ENCODE data around the gene CMIP. TPM values are rescaled to one million over a fixed set of nuclear protein-coding genes. Genes with fewer than 3 reads are reported as not detected.

Gene CMIP
- total RNA-seq, 1 donor from 2014 or later, result 46.6 TPM

- Mint-ChIP-seq H3K9me3 (no peaks in the 10 kb centered on the region), H3K4me1 (ENCODE audit: unreplicated experiment) (peaks cover 26% of the 10 kb centered on the region), H3K27ac (no peak overlapping the region), H3K27me3 (no peaks in the 10 kb centered on the region), H3K4me3 (no peak overlapping the region), H3K36me3 (no peaks in the 10 kb centered on the region)
- no peak for DNase-seq (ENCODE audit: extremely low spot score, unreplicated experiment)
- no peak for TF ChIP-seq CTCF (conservative IDR thresholded peaks at IDR 0.05)
Measured at GRCh38 chr16:81718637-81719036, 274.0 kb downstream of the CMIP start.

- no peak for TF ChIP-seq CTCF (conservative IDR thresholded peaks at IDR 0.05)
Measured at GRCh38 chr16:81719993-81720392, 275.4 kb downstream of the CMIP start.

DNA sequence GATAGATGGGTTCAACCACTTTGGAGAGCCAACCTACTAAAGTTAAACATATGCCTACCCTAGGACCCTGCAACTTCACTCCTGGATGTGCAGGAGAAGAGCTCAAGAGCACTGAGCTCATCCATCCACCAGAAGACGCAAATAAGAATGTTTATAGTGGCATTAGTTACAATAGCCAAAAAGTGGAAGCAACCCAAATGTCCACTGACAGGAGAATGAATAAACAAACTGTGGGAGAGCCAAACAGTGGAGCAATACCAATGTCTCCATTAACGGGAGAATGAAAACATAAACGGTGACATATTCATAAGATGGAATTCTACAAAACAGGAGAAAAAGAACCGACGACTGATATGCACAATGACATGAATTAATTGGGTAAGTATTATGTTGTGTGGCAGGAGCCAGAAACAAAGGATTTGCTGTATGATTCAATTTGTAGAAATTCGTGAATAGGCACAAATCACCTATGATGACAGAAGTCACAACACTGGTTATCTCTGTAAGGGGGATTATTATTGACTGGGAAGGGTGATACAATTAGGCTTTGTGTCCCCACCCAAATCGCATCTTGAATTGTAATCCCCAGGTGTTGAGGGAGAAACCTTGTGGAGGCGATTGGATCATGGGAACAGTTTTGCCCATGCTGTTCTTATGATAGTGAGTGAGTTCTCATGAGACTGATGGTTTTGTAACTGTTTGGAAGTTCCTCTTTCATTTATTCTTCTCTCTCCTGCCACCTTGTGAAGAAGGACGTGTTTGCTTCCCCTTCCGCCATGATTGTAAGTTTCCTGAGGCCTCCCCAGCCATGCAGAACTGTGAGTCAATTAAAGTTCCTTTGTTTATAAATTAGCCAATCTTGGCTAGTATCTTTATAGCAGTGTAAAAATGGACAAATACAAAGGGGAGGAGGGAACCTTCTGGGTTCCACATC is 276.6 kb downstream of the CMIP start:
- no peak overlapping the region for H3K4me3 Mint-ChIP-seq
- H3K36me3 Mint-ChIP-seq, result no peaks in the 10 kb centered on the region
- DNase-seq (ENCODE audit: extremely low spot score, unreplicated experiment), result no peak
- no peaks in the 10 kb centered on the region for H3K9me3 Mint-ChIP-seq
- H3K27me3 Mint-ChIP-seq, result no peaks in the 10 kb centered on the region
- peak overlapping the region; percentile 38 for H3K27ac Mint-ChIP-seq
- no peak for TF ChIP-seq CTCF (conservative IDR thresholded peaks at IDR 0.05)
- H3K4me1 Mint-ChIP-seq (ENCODE audit: unreplicated experiment), result peaks cover 18% of the 10 kb centered on the region

More at GRCh38 chr16:81719993-81720392, 275.4 kb downstream of the CMIP start:
- H3K4me1 Mint-ChIP-seq (ENCODE audit: unreplicated experiment), result peaks cover 26% of the 10 kb centered on the region
- H3K27me3 Mint-ChIP-seq, result no peaks in the 10 kb centered on the region
- no peak overlapping the region for H3K4me3 Mint-ChIP-seq
- no peak for DNase-seq (ENCODE audit: extremely low spot score, unreplicated experiment)
- H3K36me3 Mint-ChIP-seq, result no peaks in the 10 kb centered on the region
- no peak overlapping the region for H3K27ac Mint-ChIP-seq
- H3K9me3 Mint-ChIP-seq, result no peaks in the 10 kb centered on the region

- H3K4me3 Mint-ChIP-seq, result no peak overlapping the region
- peak; percentile 90 for TF ChIP-seq CTCF (conservative IDR thresholded peaks at IDR 0.05)
- H3K9me3 Mint-ChIP-seq, result no peaks in the 10 kb centered on the region
- H3K27me3 Mint-ChIP-seq, result no peaks in the 10 kb centered on the region
- no peaks in the 10 kb centered on the region for H3K36me3 Mint-ChIP-seq
- DNase-seq (ENCODE audit: extremely low spot score, unreplicated experiment), result no peak
- peaks cover 5% of the 10 kb centered on the region for H3K4me1 Mint-ChIP-seq (ENCODE audit: unreplicated experiment)
- H3K27ac Mint-ChIP-seq, result peak overlapping the region; percentile 10
Measured at GRCh38 chr16:81723098-81723723, 278.6 kb downstream of the CMIP start.

DNA sequence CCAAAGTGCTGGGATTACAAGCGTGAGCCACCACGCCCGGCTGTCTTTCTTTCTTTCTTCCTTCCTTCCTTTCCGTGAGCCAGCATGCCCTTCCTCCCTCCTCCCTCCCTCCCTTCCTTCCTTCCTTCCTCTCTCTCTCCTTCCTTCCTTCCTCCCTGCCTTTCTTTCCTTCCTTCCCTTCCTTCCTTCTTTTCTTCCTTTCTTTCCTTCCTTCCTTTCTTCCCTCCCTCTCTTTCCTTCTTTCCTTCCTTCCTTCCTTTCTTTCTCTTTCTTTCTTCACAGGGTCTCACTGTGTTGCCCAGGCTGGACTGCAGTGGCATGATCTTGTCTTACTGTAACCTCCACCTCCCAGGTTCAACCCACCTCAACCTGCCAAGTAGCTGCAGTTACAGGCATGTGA is 283.8 kb downstream of the CMIP start:
- Mint-ChIP-seq H3K4me1 (ENCODE audit: unreplicated experiment) (peaks cover 16% of the 10 kb centered on the region), H3K36me3 (no peaks in the 10 kb centered on the region), H3K27me3 (no peaks in the 10 kb centered on the region), H3K9me3 (no peaks in the 10 kb centered on the region), H3K4me3 (no peak overlapping the region), H3K27ac (no peak overlapping the region)
- DNase-seq (ENCODE audit: extremely low spot score, unreplicated experiment), result no peak
- no peak for TF ChIP-seq CTCF (conservative IDR thresholded peaks at IDR 0.05)
